ENCODE measurements around the gene TOM1.

TOM1 gene

DNA sequence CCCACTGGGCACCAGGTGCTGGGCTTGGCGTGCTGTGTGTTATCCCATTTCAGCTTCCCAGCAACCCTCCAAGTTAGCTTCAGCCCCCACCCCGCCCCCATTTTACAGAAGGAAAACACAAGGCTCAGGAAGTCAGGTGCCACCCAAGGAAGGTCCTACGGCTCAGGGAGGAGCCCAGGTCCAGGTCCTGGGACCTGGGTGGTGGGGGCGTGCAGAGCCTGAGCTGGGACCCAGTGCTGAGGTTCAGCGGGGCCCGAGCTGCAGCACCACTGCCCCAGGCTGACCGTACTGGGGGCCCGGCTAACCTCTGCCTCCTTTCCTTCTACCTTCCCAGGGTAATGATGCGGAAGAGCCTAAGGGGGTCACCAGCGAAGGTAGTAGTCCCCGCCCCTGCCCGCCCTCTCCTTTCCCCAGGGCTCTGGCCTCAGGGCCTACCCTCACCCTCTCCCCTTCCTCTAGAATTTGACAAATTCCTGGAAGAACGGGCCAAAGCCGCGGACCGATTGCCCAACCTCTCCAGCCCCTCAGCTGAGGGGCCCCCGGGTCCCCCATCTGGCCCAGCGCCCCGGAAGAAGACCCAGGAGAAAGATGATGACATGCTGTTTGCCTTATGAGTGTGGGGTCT, 47.0 kb downstream of the TOM1 start:
- Histone ChIP-seq H3K27me3 (ENCODE audit: insufficient read depth, low read depth, severe bottlenecking) (no peaks in the 10 kb centered on the region), H3K9me3 (ENCODE audit: severe bottlenecking) (peaks cover 2% of the 10 kb centered on the region), H3K27ac (no peak overlapping the region), H3K36me3 (no peaks in the 10 kb centered on the region), H3K4me3 (ENCODE audit: low read depth, low read length) (no peak overlapping the region)
- TF ChIP-seq CTCF (IDR thresholded peaks at IDR 0.05; ENCODE audit: low read depth, low read length), result no peak
- no peak for DNase-seq

DNA sequence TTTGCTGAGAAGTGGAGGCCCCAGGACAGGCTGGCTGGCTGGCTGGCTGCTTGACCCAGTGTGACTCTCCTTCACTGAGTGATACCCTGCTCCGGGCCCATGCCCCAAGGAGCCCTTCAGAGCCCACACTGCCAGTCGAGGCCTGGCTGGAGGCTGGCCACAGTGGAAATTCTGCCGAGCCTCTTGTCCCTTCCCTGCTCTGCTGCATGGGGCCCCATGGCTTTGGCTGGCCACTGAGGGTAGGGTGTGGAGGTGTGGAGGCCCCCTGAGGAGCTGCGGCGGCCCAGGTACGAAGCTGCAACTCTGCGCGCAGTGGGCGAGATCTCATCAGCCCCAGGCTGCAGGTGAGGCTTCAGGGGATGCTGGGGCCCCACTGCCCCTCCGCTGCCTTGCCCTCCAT, 47.8 kb downstream of the TOM1 start:
- Histone ChIP-seq H3K36me3 (no peaks in the 10 kb centered on the region), H3K9me3 (ENCODE audit: severe bottlenecking) (peaks cover 2% of the 10 kb centered on the region), H3K27me3 (ENCODE audit: insufficient read depth, low read depth, severe bottlenecking) (no peaks in the 10 kb centered on the region), H3K27ac (no peak overlapping the region), H3K4me3 (ENCODE audit: low read depth, low read length) (no peak overlapping the region)
- no peak for TF ChIP-seq CTCF (IDR thresholded peaks at IDR 0.05; ENCODE audit: low read depth, low read length)
- no peak for DNase-seq

GRCh38 chr22:35348026-35348590, 48.4 kb downstream of the TOM1 start:
- no peaks in the 10 kb centered on the region for H3K27me3 ChIP-seq (ENCODE audit: insufficient read depth, low read depth, severe bottlenecking)
- no peaks in the 10 kb centered on the region for H3K36me3 ChIP-seq
- no peak for TF ChIP-seq CTCF (IDR thresholded peaks at IDR 0.05; ENCODE audit: low read depth, low read length)
- no peak for DNase-seq
- H3K4me3 ChIP-seq (ENCODE audit: low read depth, low read length), result no peak overlapping the region
- H3K9me3 ChIP-seq (ENCODE audit: severe bottlenecking), result peaks cover 2% of the 10 kb centered on the region
- H3K27ac ChIP-seq, result no peak overlapping the region

DNA sequence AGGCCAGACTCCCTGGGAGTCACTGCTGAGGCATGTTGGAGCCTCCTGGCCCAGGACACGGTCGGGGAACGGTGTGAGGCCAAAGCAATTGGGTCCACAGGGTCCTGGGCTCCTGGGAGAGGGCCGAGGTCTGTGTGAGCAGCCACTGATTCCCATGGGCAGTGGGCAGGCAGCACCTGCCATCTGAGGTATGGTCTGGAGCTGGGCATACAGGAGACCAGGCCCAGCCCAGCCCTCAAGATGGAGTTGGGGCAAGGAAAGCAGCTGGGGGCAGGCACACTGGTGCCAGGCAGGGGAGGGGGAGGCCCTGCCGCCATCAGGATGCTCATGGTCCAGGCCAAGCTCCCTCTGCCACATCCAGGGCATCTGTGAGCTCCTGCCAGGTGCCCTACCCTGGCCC, 49.0 kb downstream of the TOM1 start:
- H3K27ac ChIP-seq, result no peak overlapping the region
- TF ChIP-seq CTCF (IDR thresholded peaks at IDR 0.05; ENCODE audit: low read depth, low read length), result no peak
- H3K36me3 ChIP-seq, result no peaks in the 10 kb centered on the region
- peaks cover under 1% of the 10 kb centered on the region for H3K9me3 ChIP-seq (ENCODE audit: severe bottlenecking)
- no peak for DNase-seq
- no peaks in the 10 kb centered on the region for H3K27me3 ChIP-seq (ENCODE audit: insufficient read depth, low read depth, severe bottlenecking)
- no peak overlapping the region for H3K4me3 ChIP-seq (ENCODE audit: low read depth, low read length)

DNA sequence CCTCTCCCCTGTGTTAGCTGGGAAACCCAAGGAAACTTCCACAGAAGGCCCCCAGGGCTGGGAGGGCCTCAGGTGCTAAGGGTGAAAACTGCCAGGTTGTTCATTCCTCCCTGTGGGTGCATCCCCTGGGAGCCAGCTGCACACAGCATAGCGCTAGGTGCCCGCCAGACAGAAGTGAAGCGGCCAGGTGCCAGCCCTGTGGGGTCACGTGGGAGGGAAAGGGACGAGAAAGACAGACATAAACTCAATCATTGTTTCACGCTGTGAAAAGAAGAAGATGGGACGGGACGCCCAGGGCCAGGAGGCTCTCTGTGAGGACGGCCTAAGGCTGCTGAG, 49.6 kb downstream of the TOM1 start:
- no peak for TF ChIP-seq CTCF (IDR thresholded peaks at IDR 0.05; ENCODE audit: low read depth, low read length)
- no peak for DNase-seq
- Histone ChIP-seq H3K9me3 (ENCODE audit: severe bottlenecking) (no peaks in the 10 kb centered on the region), H3K27me3 (ENCODE audit: insufficient read depth, low read depth, severe bottlenecking) (no peaks in the 10 kb centered on the region), H3K27ac (no peak overlapping the region), H3K36me3 (no peaks in the 10 kb centered on the region), H3K4me3 (ENCODE audit: low read depth, low read length) (no peak overlapping the region)
